ENCODE results near the gene WDTC1.

Gene WDTC1

DNA sequence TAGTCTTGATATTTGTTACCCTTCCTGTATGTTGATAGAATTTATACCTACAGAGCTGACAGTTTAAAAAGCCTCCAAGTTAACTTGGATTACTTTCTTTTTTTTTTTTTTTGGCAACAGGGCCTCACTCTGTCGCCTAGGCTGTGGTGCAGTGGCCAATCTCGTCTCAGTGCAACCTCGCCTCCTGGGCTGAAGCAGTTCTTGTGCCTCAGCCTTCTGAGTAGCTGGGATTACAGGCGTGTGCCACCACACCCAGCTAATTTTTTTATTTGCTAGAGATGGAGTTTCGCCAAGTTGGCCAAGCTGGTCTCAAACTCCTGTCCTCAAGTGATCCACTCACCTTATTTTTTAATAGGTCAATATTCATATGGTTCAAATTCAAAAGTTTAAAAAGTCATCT, 32.7 kb downstream of the WDTC1 start:
- Histone ChIP-seq H3K4me1 (ENCODE audit: low read length) (no peaks in the 10 kb centered on the region), H3K27ac (ENCODE audit: low read length) (no peak overlapping the region), H3K27me3 (ENCODE audit: low read depth, low read length) (no peaks in the 10 kb centered on the region), H3K9ac (ENCODE audit: low read length) (no peak overlapping the region), H3K4me2 (ENCODE audit: low read length) (no peak overlapping the region), H4K20me1 (ENCODE audit: insufficient read depth, low read length) (no peaks in the 10 kb centered on the region), H3K9me3 (ENCODE audit: insufficient read depth, low read length) (no peaks in the 10 kb centered on the region), H2AFZ (ENCODE audit: low read depth, low read length) (no peak overlapping the region), H3K36me3 (replicated peaks; ENCODE audit: low read depth, low read length) (no peaks in the 10 kb centered on the region), H3K4me3 (ENCODE audit: low read length) (no peak overlapping the region), H3K79me2 (ENCODE audit: low read length) (no peaks in the 10 kb centered on the region)
- no peak for TF ChIP-seq EZH2phosphoT487 (IDR thresholded peaks at IDR 0.05; ENCODE audit: low read depth)

DNA sequence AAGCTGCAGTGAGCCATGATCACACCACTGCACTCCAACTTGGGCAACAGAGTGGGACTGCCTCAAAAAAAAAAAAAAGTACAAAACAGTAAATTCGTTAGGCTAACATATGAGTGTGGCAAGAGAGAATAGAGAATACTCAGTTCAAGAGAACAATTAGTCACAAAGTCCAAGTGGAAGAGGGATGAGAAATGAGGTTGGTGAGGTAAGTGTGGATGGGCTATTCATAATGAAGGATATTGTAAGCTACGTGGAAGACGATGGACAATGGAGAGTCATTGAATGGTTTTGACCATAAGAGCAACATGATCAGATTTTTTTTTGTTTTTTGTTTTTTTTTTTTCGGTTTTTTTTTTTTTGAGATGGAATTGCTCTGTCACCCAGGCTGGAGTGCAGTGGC, 34.8 kb downstream of the WDTC1 start:
- Histone ChIP-seq H3K4me2 (ENCODE audit: low read length) (no peak overlapping the region), H3K36me3 (replicated peaks; ENCODE audit: low read depth, low read length) (no peaks in the 10 kb centered on the region), H3K4me1 (ENCODE audit: low read length) (no peaks in the 10 kb centered on the region), H2AFZ (ENCODE audit: low read depth, low read length) (no peak overlapping the region), H3K4me3 (ENCODE audit: low read length) (no peak overlapping the region), H3K9ac (ENCODE audit: low read length) (no peak overlapping the region), H3K27ac (ENCODE audit: low read length) (no peak overlapping the region), H3K79me2 (ENCODE audit: low read length) (no peaks in the 10 kb centered on the region), H3K27me3 (ENCODE audit: low read depth, low read length) (no peaks in the 10 kb centered on the region), H3K9me3 (ENCODE audit: insufficient read depth, low read length) (no peaks in the 10 kb centered on the region), H4K20me1 (ENCODE audit: insufficient read depth, low read length) (no peaks in the 10 kb centered on the region)
- no peak for TF ChIP-seq EZH2phosphoT487 (IDR thresholded peaks at IDR 0.05; ENCODE audit: low read depth)
- TF ChIP-seq, protein P1, sequence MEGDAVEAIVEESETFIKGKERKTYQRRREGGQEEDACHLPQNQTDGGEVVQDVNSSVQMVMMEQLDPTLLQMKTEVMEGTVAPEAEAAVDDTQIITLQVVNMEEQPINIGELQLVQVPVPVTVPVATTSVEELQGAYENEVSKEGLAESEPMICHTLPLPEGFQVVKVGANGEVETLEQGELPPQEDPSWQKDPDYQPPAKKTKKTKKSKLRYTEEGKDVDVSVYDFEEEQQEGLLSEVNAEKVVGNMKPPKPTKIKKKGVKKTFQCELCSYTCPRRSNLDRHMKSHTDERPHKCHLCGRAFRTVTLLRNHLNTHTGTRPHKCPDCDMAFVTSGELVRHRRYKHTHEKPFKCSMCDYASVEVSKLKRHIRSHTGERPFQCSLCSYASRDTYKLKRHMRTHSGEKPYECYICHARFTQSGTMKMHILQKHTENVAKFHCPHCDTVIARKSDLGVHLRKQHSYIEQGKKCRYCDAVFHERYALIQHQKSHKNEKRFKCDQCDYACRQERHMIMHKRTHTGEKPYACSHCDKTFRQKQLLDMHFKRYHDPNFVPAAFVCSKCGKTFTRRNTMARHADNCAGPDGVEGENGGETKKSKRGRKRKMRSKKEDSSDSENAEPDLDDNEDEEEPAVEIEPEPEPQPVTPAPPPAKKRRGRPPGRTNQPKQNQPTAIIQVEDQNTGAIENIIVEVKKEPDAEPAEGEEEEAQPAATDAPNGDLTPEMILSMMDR (IDR thresholded peaks at IDR 0.05; ENCODE audit: low read depth, low read length): no peak

DNA sequence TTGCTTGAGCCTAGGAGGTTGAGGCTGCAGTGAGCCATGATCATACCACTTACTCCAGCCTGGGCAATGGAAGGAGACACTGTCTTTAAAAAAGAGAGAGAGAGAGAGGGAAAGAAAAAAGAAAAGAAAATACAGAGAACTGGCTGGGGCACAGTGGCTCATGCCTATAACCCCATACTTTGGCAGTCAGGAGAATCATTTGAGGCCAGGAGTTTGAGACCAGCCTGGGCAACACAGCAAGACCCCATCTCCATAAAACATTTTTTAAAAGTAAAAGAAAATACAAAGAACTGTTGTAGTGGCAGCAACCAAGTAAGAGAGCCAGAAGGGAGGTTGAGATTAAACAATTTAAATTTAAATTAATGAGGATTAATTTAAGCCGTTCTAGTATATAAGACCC, 39.8 kb downstream of the WDTC1 start:
- Histone ChIP-seq H3K79me2 (ENCODE audit: low read length) (no peaks in the 10 kb centered on the region), H4K20me1 (ENCODE audit: insufficient read depth, low read length) (no peaks in the 10 kb centered on the region), H3K4me3 (ENCODE audit: low read length) (no peak overlapping the region), H3K4me2 (ENCODE audit: low read length) (no peak overlapping the region), H3K9me3 (ENCODE audit: insufficient read depth, low read length) (no peaks in the 10 kb centered on the region), H2AFZ (ENCODE audit: low read depth, low read length) (no peak overlapping the region), H3K27ac (ENCODE audit: low read length) (no peak overlapping the region), H3K9ac (ENCODE audit: low read length) (no peak overlapping the region), H3K4me1 (ENCODE audit: low read length) (peaks cover 11% of the 10 kb centered on the region), H3K27me3 (ENCODE audit: low read depth, low read length) (no peaks in the 10 kb centered on the region), H3K36me3 (replicated peaks; ENCODE audit: low read depth, low read length) (no peaks in the 10 kb centered on the region)
- no peak for TF ChIP-seq EZH2phosphoT487 (IDR thresholded peaks at IDR 0.05; ENCODE audit: low read depth)
- TF ChIP-seq, protein P1 (IDR thresholded peaks at IDR 0.05; ENCODE audit: low read depth, low read length): no peak

DNA sequence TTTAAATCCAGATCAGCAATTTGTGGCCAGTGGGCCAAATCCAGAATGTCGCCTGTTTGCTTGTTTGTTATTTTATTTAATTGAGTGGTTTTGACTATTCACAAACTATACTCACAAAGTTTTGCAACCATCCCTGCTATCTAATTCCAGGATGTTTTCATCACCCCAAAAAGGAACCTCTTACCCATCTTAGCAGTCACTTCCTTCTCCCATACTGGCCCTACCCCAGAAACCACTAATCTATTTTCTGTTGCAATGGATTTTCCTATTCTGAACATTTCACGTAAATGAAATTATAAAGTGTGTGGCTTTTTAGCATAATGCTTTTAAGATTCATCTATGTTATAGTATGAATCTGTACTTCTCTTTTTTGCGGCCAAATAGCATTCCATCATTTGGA, 41.3 kb downstream of the WDTC1 start:
- Histone ChIP-seq H3K27me3 (ENCODE audit: low read depth, low read length) (no peaks in the 10 kb centered on the region), H3K9ac (ENCODE audit: low read length) (no peak overlapping the region), H4K20me1 (ENCODE audit: insufficient read depth, low read length) (no peaks in the 10 kb centered on the region), H3K4me2 (ENCODE audit: low read length) (no peak overlapping the region), H2AFZ (ENCODE audit: low read depth, low read length) (no peak overlapping the region), H3K36me3 (replicated peaks; ENCODE audit: low read depth, low read length) (no peaks in the 10 kb centered on the region), H3K4me1 (ENCODE audit: low read length) (peaks cover 11% of the 10 kb centered on the region), H3K79me2 (ENCODE audit: low read length) (no peaks in the 10 kb centered on the region), H3K9me3 (ENCODE audit: insufficient read depth, low read length) (no peaks in the 10 kb centered on the region), H3K27ac (ENCODE audit: low read length) (no peak overlapping the region), H3K4me3 (ENCODE audit: low read length) (no peak overlapping the region)
- TF ChIP-seq EZH2phosphoT487 (IDR thresholded peaks at IDR 0.05; ENCODE audit: low read depth): no peak
- TF ChIP-seq, protein P1 (IDR thresholded peaks at IDR 0.05; ENCODE audit: low read depth, low read length): no peak

Data from OCI-LY3 (cell line).